Measurements from ENCODE around the gene LMX1B.
"Not testable (repeated sequence)": the region's sequence is repeated elsewhere in the genome, so short reads cannot be mapped to it uniquely, and the experiment has no call there.

Gene LMX1B

DNA sequence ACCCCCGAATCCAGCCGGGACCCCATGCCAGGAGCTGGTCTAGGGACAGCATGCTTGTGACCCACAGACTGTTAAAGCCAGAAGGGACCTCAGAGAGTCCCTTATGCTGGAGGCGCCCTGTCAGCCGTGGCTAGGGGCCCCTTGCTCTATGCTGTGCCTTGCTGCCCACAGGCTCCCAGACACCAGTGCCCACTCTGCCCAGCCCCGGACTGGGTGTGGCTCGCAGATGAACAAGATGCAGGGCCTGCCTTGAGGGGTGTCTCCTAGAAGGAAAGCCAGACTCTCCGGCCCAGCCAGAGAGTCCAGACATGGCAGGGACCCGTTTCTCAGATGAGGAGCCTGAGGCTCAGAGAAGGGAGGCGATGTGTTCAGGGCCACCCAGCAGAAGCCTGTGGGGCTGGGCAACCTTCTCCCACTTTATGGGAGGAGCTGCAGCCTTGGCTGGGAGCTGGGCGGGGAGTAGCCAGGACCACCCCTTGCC, 85.7 kb downstream of the LMX1B start:
- DNase-seq = no peak

DNA sequence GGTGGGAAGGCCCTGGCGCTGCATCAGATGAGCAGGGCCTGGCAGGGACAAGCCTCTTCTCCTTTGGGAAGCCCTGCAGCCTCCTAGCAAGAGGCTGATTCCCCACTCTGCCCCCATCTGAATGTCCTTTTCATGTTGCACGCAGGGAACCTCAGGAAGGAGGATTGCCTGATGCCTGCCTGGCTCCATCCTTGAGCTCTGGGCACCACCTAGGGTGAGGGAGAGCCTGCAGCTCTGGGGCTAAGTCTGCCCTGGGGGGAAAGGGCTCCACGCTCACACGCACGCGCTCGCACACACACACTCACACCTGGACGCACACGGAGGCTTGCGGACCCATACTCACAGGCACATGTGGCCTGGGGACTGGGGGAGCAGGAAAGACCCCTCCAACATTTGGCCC, 86.6 kb downstream of the LMX1B start:
- no peak for DNase-seq

GRCh38 chr9:126700903-126701812, 87.4 kb downstream of the LMX1B start:
- DNase-seq = no peak

GRCh38 chr9:126701813-126702140, 88.0 kb downstream of the LMX1B start:
- no peak for DNase-seq

DNA sequence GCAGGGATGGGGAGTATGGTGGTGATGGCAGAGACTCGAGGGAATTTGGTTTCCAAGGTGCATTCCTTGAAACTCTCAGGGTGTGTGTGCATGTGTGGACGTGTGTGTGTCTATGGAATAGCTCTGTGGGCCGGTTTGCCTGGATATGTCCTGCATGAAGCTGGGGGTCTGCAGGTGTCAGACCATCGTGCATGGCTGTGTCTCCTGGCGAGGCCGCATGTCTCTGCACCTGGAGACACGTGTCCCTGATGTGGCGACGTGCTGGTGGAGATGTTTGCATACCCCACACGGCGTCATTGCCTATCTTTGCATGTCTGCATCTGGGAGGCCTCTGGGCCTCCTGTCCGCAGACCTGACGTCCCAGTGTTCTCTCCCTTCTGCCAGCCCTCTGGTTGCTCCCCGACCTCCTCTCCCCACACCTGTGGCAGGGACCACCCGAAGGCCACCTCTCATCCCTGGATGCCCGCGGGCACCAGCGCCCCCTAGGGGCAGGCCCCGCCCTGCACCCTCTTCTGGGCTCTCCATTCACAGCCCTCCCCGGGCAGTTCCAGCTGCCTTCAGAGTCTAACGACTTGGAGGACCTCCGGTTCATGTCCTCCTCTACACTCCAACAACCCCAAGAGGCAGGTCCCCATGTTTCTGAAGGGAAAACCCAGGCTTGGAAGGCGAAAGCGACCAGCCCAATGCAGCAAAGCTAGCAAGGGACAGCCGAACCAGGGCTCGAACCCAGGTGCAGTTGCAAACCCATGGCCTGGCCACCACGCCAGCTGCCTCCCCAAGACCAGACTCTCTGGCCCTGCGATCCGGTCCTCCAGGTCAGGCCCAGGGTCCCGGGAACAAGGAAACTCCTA, 88.6 kb downstream of the LMX1B start:
- DNase-seq = peak in 1 of 2 donors; percentile 35

DNA sequence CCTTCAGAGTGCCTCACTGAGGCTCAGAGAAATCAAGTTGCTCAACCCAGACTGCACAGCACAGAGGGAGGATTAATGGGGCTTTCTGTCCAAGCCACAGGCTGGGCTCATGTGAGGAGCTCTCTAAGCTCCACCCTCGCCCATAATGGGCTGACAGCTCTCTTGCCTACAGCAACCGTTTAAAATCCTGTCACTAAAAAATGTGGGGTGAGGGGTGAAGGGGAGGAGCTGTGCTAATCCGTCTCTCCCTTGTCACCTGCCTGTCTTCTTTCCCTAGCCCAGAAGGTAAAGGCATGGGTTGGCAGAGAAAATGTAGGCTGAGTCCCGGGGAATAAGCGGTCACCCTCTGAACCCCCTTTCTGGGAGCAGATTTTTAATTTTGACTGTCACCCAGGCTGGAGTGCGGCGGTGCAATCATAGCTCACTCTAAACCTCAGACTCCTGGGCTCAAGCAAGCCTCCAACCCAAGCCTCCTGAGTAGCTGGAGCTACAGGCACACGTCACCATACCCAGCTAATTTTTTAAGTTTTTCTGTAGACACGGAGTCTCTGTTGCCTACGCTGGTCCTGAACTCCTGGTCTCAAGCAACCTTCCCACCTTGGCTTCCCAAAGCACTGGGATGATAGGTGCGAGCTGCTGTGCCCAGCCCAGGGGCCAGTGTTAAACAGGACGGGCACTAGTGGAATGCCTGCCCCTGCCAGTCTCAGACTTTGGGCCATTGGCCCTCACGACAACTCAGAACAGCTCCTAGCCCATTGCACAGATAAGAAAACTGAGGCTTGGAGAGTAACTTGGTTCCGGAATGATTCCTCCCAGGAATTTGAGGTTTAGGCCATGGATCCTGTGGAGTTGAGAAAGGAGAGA, 89.5 kb downstream of the LMX1B start:
- DNase-seq = no peak

GRCh38 chr9:126703866-126704156, 90.1 kb downstream of the LMX1B start:
- DNase-seq = no peak

- no peak for DNase-seq
Measured at GRCh38 chr9:126704157-126704891, 90.6 kb downstream of the LMX1B start.

GRCh38 chr9:126704892-126705766, 91.4 kb downstream of the LMX1B start:
- peak; percentile 84 to 88 for DNase-seq

DNA sequence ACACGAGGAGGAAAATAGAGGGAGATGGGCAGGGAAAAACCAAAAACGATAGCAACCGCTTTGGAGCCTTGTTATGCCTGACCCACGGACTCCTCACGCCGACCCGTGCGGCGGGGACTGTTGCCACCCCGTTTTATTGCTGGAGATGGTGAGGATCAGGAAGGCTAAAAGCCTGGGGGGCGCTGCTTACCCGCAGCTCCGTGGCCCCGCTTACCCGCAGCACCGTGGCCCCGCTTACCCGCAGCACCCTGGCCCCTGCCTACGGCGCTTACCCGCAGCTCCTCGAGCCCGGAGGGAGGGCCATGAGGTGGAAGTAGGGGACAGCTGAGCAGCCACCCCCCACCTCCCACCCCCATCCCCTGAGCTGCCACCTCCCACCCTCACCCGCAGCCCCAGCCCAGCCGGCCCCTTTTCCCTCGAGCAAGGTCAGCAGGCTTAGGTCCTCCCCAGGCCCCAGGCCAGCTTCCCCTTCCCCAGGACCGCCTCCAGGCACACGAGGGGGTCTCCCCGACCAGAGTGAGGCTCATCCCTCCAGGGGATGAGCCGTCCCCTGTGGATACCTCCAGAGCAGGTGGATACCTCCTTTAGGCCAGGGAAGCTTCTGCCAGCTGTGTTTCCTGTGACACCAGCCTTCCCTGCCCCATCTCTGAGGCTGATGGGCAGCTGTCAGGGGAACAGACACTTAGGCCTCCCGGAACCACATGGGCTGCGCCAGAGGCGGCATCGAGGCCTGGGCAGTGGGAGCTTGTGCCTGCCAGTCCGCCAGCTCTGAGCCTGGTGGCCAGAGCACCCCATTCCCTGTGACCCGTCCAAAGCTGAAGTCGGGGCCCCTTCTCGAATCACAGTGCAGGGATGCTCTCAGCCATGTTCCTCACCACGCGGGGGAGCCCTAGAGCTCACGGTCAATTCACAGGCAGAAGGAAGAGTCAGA, 92.3 kb downstream of the LMX1B start:
- DNase-seq = peak; percentile 70 to 76

DNA sequence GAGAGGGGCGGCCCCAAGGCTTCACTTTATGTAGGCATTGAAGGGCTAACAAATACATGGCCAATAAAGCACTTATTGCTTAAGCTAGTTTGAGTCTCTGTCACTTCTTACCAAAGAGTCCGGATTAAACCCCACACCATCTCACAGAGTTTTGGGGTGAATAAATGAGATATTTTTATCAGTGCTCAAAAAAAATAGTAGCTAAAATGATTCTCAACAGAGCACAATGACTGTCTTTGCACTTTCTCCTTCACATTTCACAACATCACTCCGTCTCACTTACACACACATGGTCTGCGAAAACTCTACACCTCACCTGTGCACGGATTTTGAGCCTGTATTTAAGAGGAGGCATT, 92.9 kb downstream of the LMX1B start:
- DNase-seq = no peak

DNA sequence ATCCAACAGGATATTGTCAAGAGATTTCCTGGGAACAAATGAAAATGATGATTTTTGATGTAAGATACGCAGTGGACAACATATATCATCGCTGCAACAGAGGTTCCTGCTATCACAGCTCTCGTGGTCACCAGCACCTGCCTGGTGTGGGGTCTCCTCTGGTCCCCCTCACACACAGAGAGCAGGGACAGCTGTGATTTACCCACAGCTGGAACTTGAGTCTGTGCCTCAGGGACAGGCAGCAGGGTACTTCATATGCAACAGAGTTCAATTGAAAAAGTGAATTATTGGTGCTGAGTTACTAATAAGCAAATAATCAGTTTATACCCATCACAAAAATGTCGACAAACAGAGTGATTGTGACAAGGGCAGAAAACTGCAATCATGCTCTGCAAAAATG, 93.4 kb downstream of the LMX1B start:
- no peak for DNase-seq

- not testable (repeated sequence) for DNase-seq
Measured at GRCh38 chr9:126707712-126708111, 94.0 kb downstream of the LMX1B start.

GRCh38 chr9:126708178-126708577, 94.5 kb downstream of the LMX1B start:
- no peak for DNase-seq

DNA sequence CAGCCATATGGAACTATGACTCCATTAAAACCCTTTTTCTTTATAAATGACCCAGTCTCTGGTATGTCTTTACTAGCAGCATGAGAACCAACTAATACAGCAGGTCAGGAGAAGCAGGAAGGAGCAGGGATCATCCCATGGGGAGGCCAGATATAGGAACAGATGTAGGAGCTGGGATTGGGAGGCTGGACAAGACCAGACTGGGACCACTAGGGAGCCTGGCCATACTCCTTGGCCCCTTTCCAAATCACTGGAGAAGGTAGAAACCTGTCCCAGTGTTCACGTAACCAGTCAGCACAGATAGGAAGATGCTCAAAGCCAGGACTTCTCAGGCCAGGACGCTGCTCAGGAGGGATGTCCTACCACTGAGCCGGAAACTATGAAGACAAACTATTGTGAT, 95.5 kb downstream of the LMX1B start:
- DNase-seq = no peak

- no peak for DNase-seq
Measured at GRCh38 chr9:126715382-126715781, 101.7 kb downstream of the LMX1B start.

DNA sequence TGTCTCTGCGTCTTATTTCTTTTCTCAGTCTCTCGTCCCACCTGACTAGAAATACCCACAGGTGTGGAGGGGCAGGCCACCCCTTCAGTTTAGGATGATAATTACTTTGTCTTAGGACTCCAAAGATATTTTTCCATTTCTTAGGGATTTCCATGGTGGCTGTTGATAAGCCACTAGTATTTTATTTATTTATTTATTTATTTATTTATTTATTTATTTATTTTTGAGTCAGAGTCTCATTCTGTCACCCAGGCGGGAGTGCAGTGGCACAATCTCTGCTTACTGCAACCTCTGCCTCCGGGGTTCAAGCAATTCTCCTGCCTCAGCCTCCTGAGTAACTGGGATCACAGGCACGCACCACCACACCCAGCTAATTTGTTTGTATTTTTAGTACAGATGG, 103.7 kb downstream of the LMX1B start:
- DNase-seq = not testable (repeated sequence)

DNA sequence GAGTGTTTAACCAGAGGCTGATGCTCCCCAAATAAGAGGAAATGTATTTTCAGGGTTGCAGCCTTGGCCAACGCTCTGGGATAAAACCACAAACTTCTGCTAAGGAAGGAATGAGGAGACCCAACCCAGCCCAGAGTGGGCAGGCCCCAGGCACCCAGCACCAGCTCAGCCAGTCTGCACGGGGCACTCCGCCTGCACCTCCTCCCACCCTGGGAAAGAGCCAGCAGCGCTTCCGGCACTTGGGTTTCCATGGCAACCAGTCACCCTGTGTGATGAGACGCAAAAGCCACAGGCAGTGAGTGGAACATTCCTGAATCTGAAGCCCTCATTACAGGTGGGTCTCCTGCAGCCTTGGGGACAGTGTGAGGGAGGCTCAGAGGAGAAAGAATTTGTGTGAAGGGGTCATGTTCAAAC, 105.9 kb downstream of the LMX1B start:
- peak; percentile 94 to 96 for DNase-seq

DNA sequence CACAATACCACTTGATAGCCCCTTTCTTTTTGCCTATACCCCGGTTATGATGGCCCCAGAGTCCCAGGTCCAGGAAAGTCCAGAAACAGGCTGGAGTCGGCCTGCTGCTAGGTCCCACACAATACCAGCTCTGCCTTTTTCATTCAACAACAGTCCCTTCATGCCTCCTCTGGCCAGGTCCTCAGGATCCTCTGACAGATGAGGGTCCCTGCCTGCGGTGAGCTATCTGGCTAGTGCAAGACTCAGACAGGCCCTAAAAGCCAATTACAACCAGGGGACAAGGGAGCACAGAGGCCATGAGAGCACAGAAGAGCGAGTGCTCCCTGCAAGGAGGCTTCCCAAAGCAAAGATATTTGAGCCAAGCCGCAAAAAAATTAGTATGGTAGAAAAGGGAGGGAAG, 106.3 kb downstream of the LMX1B start:
- no peak for DNase-seq
